Measurements from ENCODE around the gene ATP7B. TPM values are rescaled to one million over a fixed set of nuclear protein-coding genes. Genes with fewer than 3 reads are reported as not detected.

Gene ATP7B
- total RNA-seq, 1 donor from 2014 or later: 12.3 TPM

DNA sequence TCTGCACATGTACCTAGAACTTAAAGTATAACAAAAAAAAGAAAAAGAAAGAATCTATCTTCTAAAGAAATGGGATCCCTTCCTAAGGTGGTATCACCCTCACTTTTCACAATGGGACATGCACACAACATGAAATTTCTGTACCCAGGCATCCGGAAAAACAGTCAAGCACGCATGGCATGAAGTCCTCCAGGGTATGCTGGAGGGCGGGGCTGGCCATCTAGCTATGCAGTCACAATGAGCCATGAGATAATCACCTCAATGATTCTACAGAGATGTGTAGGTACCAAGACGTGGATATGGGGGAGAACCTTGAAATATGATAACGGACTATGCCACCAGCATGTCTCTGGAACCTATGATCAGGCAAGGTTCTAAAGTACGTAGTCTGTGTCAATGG lies 79.6 kb downstream of the ATP7B start:
- TF ChIP-seq, protein P1, sequence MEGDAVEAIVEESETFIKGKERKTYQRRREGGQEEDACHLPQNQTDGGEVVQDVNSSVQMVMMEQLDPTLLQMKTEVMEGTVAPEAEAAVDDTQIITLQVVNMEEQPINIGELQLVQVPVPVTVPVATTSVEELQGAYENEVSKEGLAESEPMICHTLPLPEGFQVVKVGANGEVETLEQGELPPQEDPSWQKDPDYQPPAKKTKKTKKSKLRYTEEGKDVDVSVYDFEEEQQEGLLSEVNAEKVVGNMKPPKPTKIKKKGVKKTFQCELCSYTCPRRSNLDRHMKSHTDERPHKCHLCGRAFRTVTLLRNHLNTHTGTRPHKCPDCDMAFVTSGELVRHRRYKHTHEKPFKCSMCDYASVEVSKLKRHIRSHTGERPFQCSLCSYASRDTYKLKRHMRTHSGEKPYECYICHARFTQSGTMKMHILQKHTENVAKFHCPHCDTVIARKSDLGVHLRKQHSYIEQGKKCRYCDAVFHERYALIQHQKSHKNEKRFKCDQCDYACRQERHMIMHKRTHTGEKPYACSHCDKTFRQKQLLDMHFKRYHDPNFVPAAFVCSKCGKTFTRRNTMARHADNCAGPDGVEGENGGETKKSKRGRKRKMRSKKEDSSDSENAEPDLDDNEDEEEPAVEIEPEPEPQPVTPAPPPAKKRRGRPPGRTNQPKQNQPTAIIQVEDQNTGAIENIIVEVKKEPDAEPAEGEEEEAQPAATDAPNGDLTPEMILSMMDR (IDR thresholded peaks at IDR 0.05; ENCODE audit: insufficient read depth, low read depth, low read length): no peak
- TF ChIP-seq EZH2 (IDR thresholded peaks at IDR 0.05; ENCODE audit: insufficient read depth, low read length): no peak
- Histone ChIP-seq H3K9me3 (ENCODE audit: insufficient read depth, low read depth, low read length) (no peaks in the 10 kb centered on the region), H3K4me3 (ENCODE audit: insufficient read depth, low read depth, low read length) (no peak overlapping the region), H3K27ac (ENCODE audit: low read depth, low read length) (no peak overlapping the region), H3K4me1 (ENCODE audit: insufficient read depth, low read length) (no peaks in the 10 kb centered on the region), H3K27me3 (ENCODE audit: insufficient read depth, low read length) (no peaks in the 10 kb centered on the region), H3K79me2 (ENCODE audit: insufficient read depth, low read length) (no peaks in the 10 kb centered on the region), H3K9ac (ENCODE audit: low read length) (no peak overlapping the region), H3K36me3 (ENCODE audit: insufficient read depth, low read length) (no peaks in the 10 kb centered on the region), H4K20me1 (ENCODE audit: insufficient read depth, low read length) (no peaks in the 10 kb centered on the region), H3K4me2 (ENCODE audit: low read length) (no peak overlapping the region), H2AFZ (ENCODE audit: low read depth, low read length) (no peak overlapping the region)
- FAIRE-seq (no peak), DNase-seq (ENCODE audit: low read depth) (no peak)
- Mint-ChIP-seq H3K27ac (ENCODE audit: unreplicated experiment) (no peak overlapping the region), H3K27me3 (ENCODE audit: low read depth, unreplicated experiment) (no peaks in the 10 kb centered on the region), H3K36me3 (ENCODE audit: low read depth, unreplicated experiment) (peaks cover 8% of the 10 kb centered on the region), H3K4me3 (ENCODE audit: unreplicated experiment) (no peak overlapping the region), H3K4me1 (ENCODE audit: low read depth, unreplicated experiment) (peaks cover 3% of the 10 kb centered on the region), H3K9me3 (ENCODE audit: unreplicated experiment) (no peaks in the 10 kb centered on the region)

DNA sequence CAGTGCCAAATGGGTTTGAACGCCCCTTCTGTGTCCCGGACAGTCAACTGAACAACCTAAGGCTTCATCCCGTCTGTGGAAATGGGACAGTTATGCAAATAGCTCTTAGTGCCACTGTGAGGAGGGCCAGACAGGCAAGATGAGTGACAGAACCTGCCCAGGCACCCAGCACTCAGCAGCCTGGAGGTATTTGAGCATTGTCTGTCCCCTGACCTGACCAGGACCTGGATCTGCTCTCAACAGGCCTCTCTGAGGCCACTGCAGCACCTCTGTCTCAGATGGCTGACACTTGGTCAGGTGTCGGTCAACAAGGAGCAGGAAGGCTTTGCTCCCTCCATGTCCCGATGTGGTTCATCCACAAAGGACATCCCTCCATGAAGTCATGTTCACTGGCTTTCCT lies 81.6 kb downstream of the ATP7B start:
- Histone ChIP-seq H3K9ac (ENCODE audit: low read length) (no peak overlapping the region), H3K36me3 (ENCODE audit: insufficient read depth, low read length) (no peaks in the 10 kb centered on the region), H3K4me1 (ENCODE audit: insufficient read depth, low read length) (no peaks in the 10 kb centered on the region), H2AFZ (ENCODE audit: low read depth, low read length) (no peak overlapping the region), H3K27ac (ENCODE audit: low read depth, low read length) (no peak overlapping the region), H3K27me3 (ENCODE audit: insufficient read depth, low read length) (no peaks in the 10 kb centered on the region), H3K4me2 (ENCODE audit: low read length) (no peak overlapping the region), H3K4me3 (ENCODE audit: insufficient read depth, low read depth, low read length) (no peak overlapping the region), H3K79me2 (ENCODE audit: insufficient read depth, low read length) (no peaks in the 10 kb centered on the region), H3K9me3 (ENCODE audit: insufficient read depth, low read depth, low read length) (no peaks in the 10 kb centered on the region), H4K20me1 (ENCODE audit: insufficient read depth, low read length) (no peaks in the 10 kb centered on the region)
- Mint-ChIP-seq H3K9me3 (ENCODE audit: unreplicated experiment) (no peaks in the 10 kb centered on the region), H3K4me1 (ENCODE audit: low read depth, unreplicated experiment) (no peaks in the 10 kb centered on the region), H3K4me3 (ENCODE audit: unreplicated experiment) (no peak overlapping the region), H3K27ac (ENCODE audit: unreplicated experiment) (no peak overlapping the region), H3K36me3 (ENCODE audit: low read depth, unreplicated experiment) (peaks cover 6% of the 10 kb centered on the region), H3K27me3 (ENCODE audit: low read depth, unreplicated experiment) (peaks cover 6% of the 10 kb centered on the region)
- DNase-seq (ENCODE audit: low read depth) (no peak), FAIRE-seq (no peak)
- TF ChIP-seq EZH2 (IDR thresholded peaks at IDR 0.05; ENCODE audit: insufficient read depth, low read length): no peak
- TF ChIP-seq, protein P1 (IDR thresholded peaks at IDR 0.05; ENCODE audit: insufficient read depth, low read depth, low read length): no peak

DNA sequence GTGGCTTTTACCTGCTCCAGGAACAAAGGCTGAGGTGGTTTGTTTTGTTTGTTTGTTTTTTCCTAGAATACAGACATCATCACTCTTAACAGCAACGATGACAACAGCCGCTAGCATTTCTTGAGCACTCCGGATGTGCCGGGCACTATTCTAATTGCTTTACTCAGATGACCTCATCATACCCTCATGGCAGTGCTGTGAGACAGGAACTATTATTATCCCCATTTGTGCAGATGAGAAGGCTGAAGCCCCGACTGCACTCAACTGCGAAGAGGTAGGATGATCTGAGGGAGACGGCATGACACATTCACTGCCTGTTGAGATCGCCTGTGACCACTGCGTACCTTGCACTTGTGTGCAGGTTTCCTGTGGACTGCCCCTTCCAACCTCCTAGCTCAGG lies 83.0 kb downstream of the ATP7B start:
- Mint-ChIP-seq H3K36me3 (ENCODE audit: low read depth, unreplicated experiment) (peaks cover 4% of the 10 kb centered on the region), H3K4me3 (ENCODE audit: unreplicated experiment) (no peak overlapping the region)
- FAIRE-seq: no peak

More for the DNA sequence above, 83.0 kb downstream of the ATP7B start:
- Histone ChIP-seq H3K4me2 (ENCODE audit: low read length) (no peak overlapping the region), H4K20me1 (ENCODE audit: insufficient read depth, low read length) (no peaks in the 10 kb centered on the region), H3K36me3 (ENCODE audit: insufficient read depth, low read length) (no peaks in the 10 kb centered on the region), H2AFZ (ENCODE audit: low read depth, low read length) (no peak overlapping the region), H3K27ac (ENCODE audit: low read depth, low read length) (no peak overlapping the region), H3K9ac (ENCODE audit: low read length) (no peak overlapping the region), H3K9me3 (ENCODE audit: insufficient read depth, low read depth, low read length) (no peaks in the 10 kb centered on the region), H3K79me2 (ENCODE audit: insufficient read depth, low read length) (no peaks in the 10 kb centered on the region), H3K4me1 (ENCODE audit: insufficient read depth, low read length) (no peaks in the 10 kb centered on the region), H3K27me3 (ENCODE audit: insufficient read depth, low read length) (no peaks in the 10 kb centered on the region), H3K4me3 (ENCODE audit: insufficient read depth, low read depth, low read length) (no peak overlapping the region)
- no peak for DNase-seq (ENCODE audit: low read depth)
- TF ChIP-seq, protein P1 (IDR thresholded peaks at IDR 0.05; ENCODE audit: insufficient read depth, low read depth, low read length): no peak
- no peak for TF ChIP-seq EZH2 (IDR thresholded peaks at IDR 0.05; ENCODE audit: insufficient read depth, low read length)
- Mint-ChIP-seq H3K9me3 (ENCODE audit: unreplicated experiment) (no peaks in the 10 kb centered on the region), H3K27me3 (ENCODE audit: low read depth, unreplicated experiment) (peaks cover 8% of the 10 kb centered on the region), H3K27ac (ENCODE audit: unreplicated experiment) (no peak overlapping the region), H3K4me1 (ENCODE audit: low read depth, unreplicated experiment) (no peaks in the 10 kb centered on the region)

All from astrocyte (in vitro differentiated cells and primary cell).